Vagina (tissue), 2 donors: Measurements from ENCODE around the gene IQCF6.

Experiments
- POLR2A ChIP-seq, 2 donors: fragments of 450-650 bp; IDR thresholded peaks; one replicate each; pipeline ENCODE4 v1.6.1; 2017; ENCODE audit warnings: antibody characterized with exemption in 2 of 2, mild to moderate bottlenecking in 2 of 2, moderate library complexity in 2 of 2
- POLR2AphosphoS5 ChIP-seq, 2 donors: sonication (generic); formaldehyde crosslinking; IDR thresholded peaks; one replicate each; pipeline ENCODE4 v1.9.0; 2017; ENCODE audit warnings: antibody characterized with exemption in 2 of 2, mild to moderate bottlenecking in 2 of 2, low read depth in 1 of 2; ENCODE audit not compliant: insufficient read depth in 1 of 2
- TF ChIP-seq, protein P1 (sequence below), 3 experiments: fragments of 450-650 bp in 2 of 3; fragments of 200-600 bp in 1 of 3; sonication (generic) in 1 of 3; IDR thresholded peaks; one replicate each; pipeline ENCODE4 v1.5.1; 2017 to 2019; ENCODE audit warnings: antibody characterized with exemption in 3 of 3, mild to moderate bottlenecking in 2 of 3, moderate library complexity in 2 of 3

DNA sequence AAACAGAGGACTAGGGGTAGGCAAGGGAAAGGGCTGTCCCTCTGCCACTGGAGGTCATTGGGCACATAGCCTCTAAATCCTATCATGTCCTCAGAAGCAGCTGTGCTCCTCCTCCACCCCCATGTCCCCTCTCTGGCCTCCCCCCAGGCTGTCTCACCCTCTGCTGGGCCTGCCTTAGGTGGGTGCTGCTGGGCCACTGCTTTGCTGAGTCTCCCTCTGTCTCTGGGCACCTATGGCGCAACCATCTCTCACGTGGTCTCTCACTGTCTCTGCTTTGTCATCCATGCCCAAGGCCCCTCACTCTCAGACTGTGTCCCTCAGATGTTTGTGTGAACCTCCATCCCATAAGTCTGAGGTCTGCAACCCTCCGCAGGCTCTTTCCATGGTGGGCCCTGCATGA is 35.0 kb upstream of the IQCF6 start:
- TF ChIP-seq, protein P1, sequence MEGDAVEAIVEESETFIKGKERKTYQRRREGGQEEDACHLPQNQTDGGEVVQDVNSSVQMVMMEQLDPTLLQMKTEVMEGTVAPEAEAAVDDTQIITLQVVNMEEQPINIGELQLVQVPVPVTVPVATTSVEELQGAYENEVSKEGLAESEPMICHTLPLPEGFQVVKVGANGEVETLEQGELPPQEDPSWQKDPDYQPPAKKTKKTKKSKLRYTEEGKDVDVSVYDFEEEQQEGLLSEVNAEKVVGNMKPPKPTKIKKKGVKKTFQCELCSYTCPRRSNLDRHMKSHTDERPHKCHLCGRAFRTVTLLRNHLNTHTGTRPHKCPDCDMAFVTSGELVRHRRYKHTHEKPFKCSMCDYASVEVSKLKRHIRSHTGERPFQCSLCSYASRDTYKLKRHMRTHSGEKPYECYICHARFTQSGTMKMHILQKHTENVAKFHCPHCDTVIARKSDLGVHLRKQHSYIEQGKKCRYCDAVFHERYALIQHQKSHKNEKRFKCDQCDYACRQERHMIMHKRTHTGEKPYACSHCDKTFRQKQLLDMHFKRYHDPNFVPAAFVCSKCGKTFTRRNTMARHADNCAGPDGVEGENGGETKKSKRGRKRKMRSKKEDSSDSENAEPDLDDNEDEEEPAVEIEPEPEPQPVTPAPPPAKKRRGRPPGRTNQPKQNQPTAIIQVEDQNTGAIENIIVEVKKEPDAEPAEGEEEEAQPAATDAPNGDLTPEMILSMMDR (IDR thresholded peaks at IDR 0.05) = no peak
- no peak for TF ChIP-seq POLR2AphosphoS5 (IDR thresholded peaks at IDR 0.05; ENCODE audit: insufficient read depth in 1 of 2, low read depth in 1 of 2)
- no peak for TF ChIP-seq POLR2A (IDR thresholded peaks at IDR 0.05)
